ENCODE data around the gene CASP3. TPM values are rescaled to one million over a fixed set of nuclear protein-coding genes. Genes with fewer than 3 reads are reported as not detected.

Gene CASP3
- total and polyA plus RNA-seq, 2 donors (not counting 1 experiment from before 2014, with no cell fraction given) = 7.9 to 15.8 TPM

DNA sequence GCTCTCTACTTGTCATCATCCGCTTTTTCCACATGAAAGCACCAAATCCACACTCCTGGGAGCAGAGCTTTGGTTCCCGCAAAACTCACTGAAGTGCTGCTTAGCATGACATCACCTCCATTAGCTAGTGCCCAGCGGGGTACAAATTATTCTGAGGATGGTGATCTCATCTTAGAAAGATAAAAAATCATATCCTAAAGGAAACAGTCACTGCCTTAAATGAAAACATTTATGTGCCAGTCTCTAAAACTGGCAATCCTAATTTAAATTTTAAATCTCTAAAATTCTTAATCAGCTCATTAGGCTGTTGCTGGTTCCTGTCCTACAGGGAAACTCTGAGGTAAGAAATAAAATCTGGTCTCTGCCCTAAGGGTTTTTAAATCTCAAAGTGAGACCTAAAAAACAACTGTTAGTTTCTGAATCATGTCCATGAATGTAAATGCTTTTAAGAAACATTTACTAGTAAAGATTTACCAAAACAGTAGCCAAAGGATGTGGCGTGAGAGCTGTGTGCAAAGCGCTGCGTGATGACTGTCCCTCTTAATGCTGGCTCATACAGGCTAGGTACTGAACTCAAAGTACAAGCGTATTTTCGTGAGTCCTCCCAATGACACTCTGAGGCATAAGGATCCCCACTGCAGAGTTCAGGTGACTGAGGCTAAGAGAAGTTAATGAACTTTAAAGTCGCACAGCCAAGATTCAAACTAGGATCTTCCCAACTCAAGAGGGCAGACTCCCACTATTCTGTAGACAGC, 4.5 kb downstream of the CASP3 start:
- Histone ChIP-seq H3K4me2 (replicated peaks; ENCODE audit: low read depth, low read length, poor library complexity, severe bottlenecking) (no peak overlapping the region), H3K9ac (ENCODE audit: low read length) (no peak overlapping the region), H3K27ac (ENCODE audit: low read length in 2 of 2) (no peak overlapping the region), H3K27me3 (replicated peaks in 1 of 4; ENCODE audit: control extremely low read depth in 1 of 4, control insufficient read depth in 3 of 4, insufficient read depth in 4 of 4, low read length in 3 of 4) (no peaks in the 10 kb centered on the region), H3K4me3 (ENCODE audit: control extremely low read depth in 1 of 5, extremely low read depth in 1 of 5, insufficient read depth in 1 of 5, low read depth in 2 of 5, low read length in 4 of 5) (no peak overlapping the region), H2AFZ (ENCODE audit: insufficient read depth, low read depth, low read length, poor library complexity, severe bottlenecking) (no peak overlapping the region), H3K79me2 (ENCODE audit: control insufficient read depth, insufficient read depth, low read length) (peaks cover 95% of the 10 kb centered on the region), H3K9me3 (ENCODE audit: control extremely low read depth in 1 of 3, control insufficient read depth in 2 of 3, insufficient read depth in 1 of 3, low read length in 2 of 3) (no peaks in the 10 kb centered on the region), H3K36me3 (replicated peaks in 1 of 2; ENCODE audit: control extremely low read depth in 1 of 2, control insufficient read depth in 1 of 2, extremely low read depth in 1 of 2, insufficient read depth in 2 of 2, low read length in 1 of 2) (peaks cover 1 to 12% of the 10 kb centered on the region in 2 experiments), H4K20me1 (ENCODE audit: control insufficient read depth, insufficient read depth, low read length, poor library complexity, severe bottlenecking) (peaks cover 50% of the 10 kb centered on the region), H3K4me1 (ENCODE audit: control insufficient read depth in 2 of 2, insufficient read depth in 2 of 2, low read length in 2 of 2) (peaks cover 14 to 24% of the 10 kb centered on the region in 2 donors)
- WGBS (ENCODE audit: insufficient coverage) = 94% methylated on average over 5 of the region's 9 CpGs
- H3K27me3 Mint-ChIP-seq = no peaks in the 10 kb centered on the region
- H3K4me3 Mint-ChIP-seq = no peak overlapping the region
- H3K9me3 Mint-ChIP-seq (ENCODE audit: insufficient read depth) = no peaks in the 10 kb centered on the region
- H3K27ac Mint-ChIP-seq = peak overlapping the region; percentile 20
- CTCF ChIA-PET = no interaction called here
- intact Hi-C loops (cut with micrococcal nuclease) = loop anchor here (5.0 kb wide), 1 partner anchor 568 kb away; no protein-coding TSS in a partner anchor
- peaks cover 59% of the 10 kb centered on the region for H3K4me1 Mint-ChIP-seq
- POLR2A ChIA-PET = no interaction called here
- ATAC-seq (ENCODE audit: low read depth) (no peak), DNase-seq (no peak)
- TF ChIP-seq EZH2 (IDR thresholded peaks at IDR 0.05; ENCODE audit: borderline replicate concordance, insufficient read depth, low read depth, low read length, poor library complexity, severe bottlenecking) = no peak
- TF ChIP-seq, protein P1, sequence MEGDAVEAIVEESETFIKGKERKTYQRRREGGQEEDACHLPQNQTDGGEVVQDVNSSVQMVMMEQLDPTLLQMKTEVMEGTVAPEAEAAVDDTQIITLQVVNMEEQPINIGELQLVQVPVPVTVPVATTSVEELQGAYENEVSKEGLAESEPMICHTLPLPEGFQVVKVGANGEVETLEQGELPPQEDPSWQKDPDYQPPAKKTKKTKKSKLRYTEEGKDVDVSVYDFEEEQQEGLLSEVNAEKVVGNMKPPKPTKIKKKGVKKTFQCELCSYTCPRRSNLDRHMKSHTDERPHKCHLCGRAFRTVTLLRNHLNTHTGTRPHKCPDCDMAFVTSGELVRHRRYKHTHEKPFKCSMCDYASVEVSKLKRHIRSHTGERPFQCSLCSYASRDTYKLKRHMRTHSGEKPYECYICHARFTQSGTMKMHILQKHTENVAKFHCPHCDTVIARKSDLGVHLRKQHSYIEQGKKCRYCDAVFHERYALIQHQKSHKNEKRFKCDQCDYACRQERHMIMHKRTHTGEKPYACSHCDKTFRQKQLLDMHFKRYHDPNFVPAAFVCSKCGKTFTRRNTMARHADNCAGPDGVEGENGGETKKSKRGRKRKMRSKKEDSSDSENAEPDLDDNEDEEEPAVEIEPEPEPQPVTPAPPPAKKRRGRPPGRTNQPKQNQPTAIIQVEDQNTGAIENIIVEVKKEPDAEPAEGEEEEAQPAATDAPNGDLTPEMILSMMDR (IDR thresholded peaks at IDR 0.05) = no peak

DNA sequence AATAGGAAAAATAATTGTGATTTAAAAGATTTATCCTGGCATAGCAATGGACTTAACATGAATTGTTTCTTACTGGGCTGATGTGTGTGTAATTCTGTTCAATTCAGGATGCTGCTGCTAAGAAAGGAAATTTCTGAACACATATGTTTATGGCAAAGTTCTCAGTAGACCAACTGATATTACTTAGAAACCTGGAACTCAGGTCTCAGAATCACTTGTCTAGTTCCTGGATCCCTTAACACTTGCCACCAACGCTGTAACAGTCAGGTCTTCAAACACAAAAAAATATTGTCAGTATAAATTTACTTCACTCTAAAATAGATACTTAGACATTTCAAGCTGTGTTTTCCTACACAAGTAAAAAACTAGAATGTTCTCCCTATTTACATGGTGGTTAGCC, 5.5 kb downstream of the CASP3 start:
- Histone ChIP-seq H3K4me1 (ENCODE audit: control insufficient read depth in 2 of 2, insufficient read depth in 2 of 2, low read length in 2 of 2) (peaks cover 14 to 24% of the 10 kb centered on the region in 2 donors), H3K4me3 (ENCODE audit: control extremely low read depth in 1 of 5, extremely low read depth in 1 of 5, insufficient read depth in 1 of 5, low read depth in 2 of 5, low read length in 4 of 5) (no peak overlapping the region), H3K27me3 (replicated peaks in 1 of 4; ENCODE audit: control extremely low read depth in 1 of 4, control insufficient read depth in 3 of 4, insufficient read depth in 4 of 4, low read length in 3 of 4) (no peaks in the 10 kb centered on the region), H3K79me2 (ENCODE audit: control insufficient read depth, insufficient read depth, low read length) (peaks cover 99% of the 10 kb centered on the region), H3K36me3 (replicated peaks in 1 of 2; ENCODE audit: control extremely low read depth in 1 of 2, control insufficient read depth in 1 of 2, extremely low read depth in 1 of 2, insufficient read depth in 2 of 2, low read length in 1 of 2) (peaks cover 5 to 20% of the 10 kb centered on the region in 2 experiments), H3K9ac (ENCODE audit: low read length) (no peak overlapping the region), H4K20me1 (ENCODE audit: control insufficient read depth, insufficient read depth, low read length, poor library complexity, severe bottlenecking) (peaks cover 60% of the 10 kb centered on the region), H3K9me3 (ENCODE audit: control extremely low read depth in 1 of 3, control insufficient read depth in 2 of 3, insufficient read depth in 1 of 3, low read length in 2 of 3) (no peaks in the 10 kb centered on the region), H3K27ac (ENCODE audit: low read length in 2 of 2) (no peak overlapping the region), H2AFZ (ENCODE audit: insufficient read depth, low read depth, low read length, poor library complexity, severe bottlenecking) (no peak overlapping the region), H3K4me2 (replicated peaks; ENCODE audit: low read depth, low read length, poor library complexity, severe bottlenecking) (no peak overlapping the region)
- ATAC-seq (ENCODE audit: low read depth) (no peak), DNase-seq (no peak)
- no peaks in the 10 kb centered on the region for H3K9me3 Mint-ChIP-seq (ENCODE audit: insufficient read depth)
- no peak for TF ChIP-seq EZH2 (IDR thresholded peaks at IDR 0.05; ENCODE audit: borderline replicate concordance, insufficient read depth, low read depth, low read length, poor library complexity, severe bottlenecking)
- TF ChIP-seq, protein P1 (IDR thresholded peaks at IDR 0.05) = no peak
- intact Hi-C loops (cut with micrococcal nuclease) = no loop called here
- WGBS (ENCODE audit: insufficient coverage) = no CpG with 5 or more reads among the region's 1 CpG
- CTCF ChIA-PET = no interaction called here
- H3K4me3 Mint-ChIP-seq = no peak overlapping the region
- H3K27me3 Mint-ChIP-seq = no peaks in the 10 kb centered on the region
- peaks cover 62% of the 10 kb centered on the region for H3K4me1 Mint-ChIP-seq
- no peak overlapping the region for H3K27ac Mint-ChIP-seq
- POLR2A ChIA-PET = no interaction called here

All from B cell (primary cell).